ENCODE measurements around the gene XYLT2. TPM values are rescaled to one million over a fixed set of nuclear protein-coding genes. Genes with fewer than 3 reads are reported as not detected.

The XYLT2 gene
- total RNA-seq, 1 experiment from 2014 or later = 28.5 TPM

DNA sequence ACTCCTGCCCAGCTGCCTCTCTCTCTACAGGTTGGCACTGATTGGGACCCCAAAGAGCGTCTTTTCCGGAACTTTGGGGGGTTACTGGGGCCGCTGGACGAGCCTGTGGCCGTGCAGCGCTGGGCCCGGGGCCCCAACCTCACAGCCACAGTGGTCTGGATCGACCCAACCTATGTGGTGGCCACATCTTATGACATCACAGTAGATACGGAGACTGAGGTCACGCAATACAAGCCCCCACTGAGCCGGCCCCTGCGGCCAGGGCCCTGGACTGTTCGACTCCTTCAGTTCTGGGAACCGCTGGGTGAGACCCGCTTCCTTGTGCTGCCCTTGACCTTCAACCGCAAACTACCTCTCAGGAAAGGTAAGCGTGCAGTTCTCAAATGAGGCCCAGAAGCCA is 12.3 kb downstream of the XYLT2 start:
- Histone ChIP-seq H3K27ac (ENCODE audit: low read length) (no peak overlapping the region), H3K9me3 (ENCODE audit: control insufficient read depth, insufficient read depth, low read depth, low read length) (no peaks in the 10 kb centered on the region), H3K4me1 (ENCODE audit: control insufficient read depth, insufficient read depth, low read length) (peaks cover 1% of the 10 kb centered on the region; the same call in 1 of the 2 replicates), H3K27me3 (ENCODE audit: control insufficient read depth, insufficient read depth, low read length) (no peaks in the 10 kb centered on the region), H3K36me3 (ENCODE audit: control insufficient read depth, insufficient read depth, low read length) (0 out of 2 replicates have a peak, but pooled peaks cover 2% of the 10 kb centered on the region), H3K4me3 (ENCODE audit: low read depth in 2 of 2, low read length in 2 of 2) (no peak overlapping the region)
- ATAC-seq (no peak), DNase-seq (ENCODE audit: low read depth, low spot score) (no peak)
- ChIA-PET POLR2A (no interaction called here), CTCF (no interaction called here)
- no peak for TF ChIP-seq SIN3A (IDR thresholded peaks at IDR 0.05; ENCODE audit: borderline replicate concordance, insufficient read depth, low read depth, low read length)
- no peak for TF ChIP-seq TCF7L2 (IDR thresholded peaks at IDR 0.05; ENCODE audit: low read depth, low read length)
- TF ChIP-seq, protein P1, sequence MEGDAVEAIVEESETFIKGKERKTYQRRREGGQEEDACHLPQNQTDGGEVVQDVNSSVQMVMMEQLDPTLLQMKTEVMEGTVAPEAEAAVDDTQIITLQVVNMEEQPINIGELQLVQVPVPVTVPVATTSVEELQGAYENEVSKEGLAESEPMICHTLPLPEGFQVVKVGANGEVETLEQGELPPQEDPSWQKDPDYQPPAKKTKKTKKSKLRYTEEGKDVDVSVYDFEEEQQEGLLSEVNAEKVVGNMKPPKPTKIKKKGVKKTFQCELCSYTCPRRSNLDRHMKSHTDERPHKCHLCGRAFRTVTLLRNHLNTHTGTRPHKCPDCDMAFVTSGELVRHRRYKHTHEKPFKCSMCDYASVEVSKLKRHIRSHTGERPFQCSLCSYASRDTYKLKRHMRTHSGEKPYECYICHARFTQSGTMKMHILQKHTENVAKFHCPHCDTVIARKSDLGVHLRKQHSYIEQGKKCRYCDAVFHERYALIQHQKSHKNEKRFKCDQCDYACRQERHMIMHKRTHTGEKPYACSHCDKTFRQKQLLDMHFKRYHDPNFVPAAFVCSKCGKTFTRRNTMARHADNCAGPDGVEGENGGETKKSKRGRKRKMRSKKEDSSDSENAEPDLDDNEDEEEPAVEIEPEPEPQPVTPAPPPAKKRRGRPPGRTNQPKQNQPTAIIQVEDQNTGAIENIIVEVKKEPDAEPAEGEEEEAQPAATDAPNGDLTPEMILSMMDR (IDR thresholded peaks at IDR 0.05) = no peak
- no TSS peak for BruUV-seq (replicated peaks)
- in situ Hi-C loops (cut with HindIII; ENCODE audit: low pct_unique_long_range_greater_than_20kb, low sequenced_read_pairs) (no loop called here), intact Hi-C loops (cut with micrococcal nuclease; ENCODE audit: unreplicated experiment) (no loop called here)

DNA sequence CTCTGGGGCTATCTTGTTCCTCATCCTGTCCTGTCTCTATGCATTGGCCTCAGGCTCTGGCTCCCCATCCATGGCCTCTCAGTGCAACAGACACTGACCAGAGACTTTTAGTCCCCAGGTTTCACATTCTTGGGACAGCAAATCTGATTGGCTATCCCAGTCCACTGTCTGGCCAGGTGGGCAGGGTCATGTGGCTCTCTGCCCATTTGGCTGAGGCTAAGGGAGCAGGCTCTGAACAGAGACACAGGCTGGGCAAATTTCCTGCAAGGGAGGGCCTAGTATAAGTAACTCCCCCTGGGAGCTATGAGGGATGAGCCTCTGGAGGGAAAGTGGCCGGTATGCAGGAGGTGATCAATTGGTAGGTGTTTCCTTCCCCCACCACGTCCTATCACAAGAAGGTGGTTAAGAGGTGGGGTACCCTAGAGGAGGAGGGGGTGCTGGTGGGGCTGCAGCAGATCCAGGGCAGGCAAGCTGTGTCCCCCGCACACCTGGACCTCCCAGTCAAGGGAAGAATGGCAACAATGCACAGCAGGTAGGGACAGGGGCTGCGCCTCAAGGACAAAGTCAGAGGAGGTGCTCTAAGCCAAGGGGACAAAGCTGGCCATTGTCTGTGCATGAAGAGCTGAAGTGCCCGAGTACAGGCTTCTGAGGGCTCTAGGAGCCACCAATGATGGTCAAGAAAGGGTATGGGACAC is 13.2 kb downstream of the XYLT2 start:
- POLR2A ChIA-PET = no interaction called here
- CTCF ChIA-PET = no interaction called here
- no peaks in the 10 kb centered on the region for H3K27me3 ChIP-seq (ENCODE audit: control insufficient read depth, insufficient read depth, low read length)
- peaks cover 7% of the 10 kb centered on the region; the same call in 1 of the 2 replicates for H3K4me1 ChIP-seq (ENCODE audit: control insufficient read depth, insufficient read depth, low read length)
- 0 out of 2 replicates have a peak, but pooled peaks cover 2% of the 10 kb centered on the region for H3K36me3 ChIP-seq (ENCODE audit: control insufficient read depth, insufficient read depth, low read length)
- no peak overlapping the region for H3K4me3 ChIP-seq (ENCODE audit: low read depth in 2 of 2, low read length in 2 of 2)
- no peak for DNase-seq (ENCODE audit: low read depth, low spot score)
- no peak for TF ChIP-seq POLR2AphosphoS5 (IDR thresholded peaks at IDR 0.05; ENCODE audit: low read depth, low read length)
- TF ChIP-seq TCF7L2 (IDR thresholded peaks at IDR 0.05; ENCODE audit: low read depth, low read length) = no peak
- TF ChIP-seq SIN3A (IDR thresholded peaks at IDR 0.05; ENCODE audit: borderline replicate concordance, insufficient read depth, low read depth, low read length) = no peak
- TF ChIP-seq, protein P2, sequence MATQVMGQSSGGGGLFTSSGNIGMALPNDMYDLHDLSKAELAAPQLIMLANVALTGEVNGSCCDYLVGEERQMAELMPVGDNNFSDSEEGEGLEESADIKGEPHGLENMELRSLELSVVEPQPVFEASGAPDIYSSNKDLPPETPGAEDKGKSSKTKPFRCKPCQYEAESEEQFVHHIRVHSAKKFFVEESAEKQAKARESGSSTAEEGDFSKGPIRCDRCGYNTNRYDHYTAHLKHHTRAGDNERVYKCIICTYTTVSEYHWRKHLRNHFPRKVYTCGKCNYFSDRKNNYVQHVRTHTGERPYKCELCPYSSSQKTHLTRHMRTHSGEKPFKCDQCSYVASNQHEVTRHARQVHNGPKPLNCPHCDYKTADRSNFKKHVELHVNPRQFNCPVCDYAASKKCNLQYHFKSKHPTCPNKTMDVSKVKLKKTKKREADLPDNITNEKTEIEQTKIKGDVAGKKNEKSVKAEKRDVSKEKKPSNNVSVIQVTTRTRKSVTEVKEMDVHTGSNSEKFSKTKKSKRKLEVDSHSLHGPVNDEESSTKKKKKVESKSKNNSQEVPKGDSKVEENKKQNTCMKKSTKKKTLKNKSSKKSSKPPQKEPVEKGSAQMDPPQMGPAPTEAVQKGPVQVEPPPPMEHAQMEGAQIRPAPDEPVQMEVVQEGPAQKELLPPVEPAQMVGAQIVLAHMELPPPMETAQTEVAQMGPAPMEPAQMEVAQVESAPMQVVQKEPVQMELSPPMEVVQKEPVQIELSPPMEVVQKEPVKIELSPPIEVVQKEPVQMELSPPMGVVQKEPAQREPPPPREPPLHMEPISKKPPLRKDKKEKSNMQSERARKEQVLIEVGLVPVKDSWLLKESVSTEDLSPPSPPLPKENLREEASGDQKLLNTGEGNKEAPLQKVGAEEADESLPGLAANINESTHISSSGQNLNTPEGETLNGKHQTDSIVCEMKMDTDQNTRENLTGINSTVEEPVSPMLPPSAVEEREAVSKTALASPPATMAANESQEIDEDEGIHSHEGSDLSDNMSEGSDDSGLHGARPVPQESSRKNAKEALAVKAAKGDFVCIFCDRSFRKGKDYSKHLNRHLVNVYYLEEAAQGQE (IDR thresholded peaks at IDR 0.05; ENCODE audit: insufficient read depth in 1 of 2, low read depth in 2 of 2, low read length in 1 of 2) = no peak
- TF ChIP-seq, protein P1 (IDR thresholded peaks at IDR 0.05) = no peak
- no TSS peak for BruUV-seq (replicated peaks)
- in situ Hi-C loops (cut with HindIII; ENCODE audit: low pct_unique_long_range_greater_than_20kb, low sequenced_read_pairs) (no loop called here), intact Hi-C loops (cut with micrococcal nuclease; ENCODE audit: unreplicated experiment) (no loop called here)
- ATAC-seq = no peak
- no peak overlapping the region for H3K27ac ChIP-seq (ENCODE audit: low read length)
- no peaks in the 10 kb centered on the region for H3K9me3 ChIP-seq (ENCODE audit: control insufficient read depth, insufficient read depth, low read depth, low read length)

All from Panc1 (cell line).